Skin epidermis (tissue), 12 donors: Measurements from ENCODE around the gene DOCK7.
A peak's percentile ranks its signal among the peaks of the same experiment; 100 is the strongest.
"Not testable (repeated sequence)": the region's sequence is repeated elsewhere in the genome, so short reads cannot be mapped to it uniquely, and the experiment has no call there.

ENCODE experiments used
- H3K27ac ChIP-seq, 21 experiments: fragments of 200-600 bp; sonication (generic) in 11 of 21; one replicate each; pipeline ENCODE4 v1.5.0; 2020; ENCODE audit warnings: mild to moderate bottlenecking in 3 of 21, inconsistent platforms in 2 of 21, moderate library complexity in 2 of 21
- H3K4me3 ChIP-seq, 7 experiments: fragments of 200-600 bp; sonication (generic) in 2 of 7; one replicate each; pipeline ENCODE4 v1.5.0; 2020; ENCODE audit warnings: inconsistent platforms in 2 of 7, mild to moderate bottlenecking in 2 of 7, moderate library complexity in 1 of 7

DOCK7 gene

GRCh38 chr1:62687903-62688686 lies at the start of gene DOCK7:
TSS of gene DOCK7 (minus strand) at chr1:62688386. CDS start at chr1:62688264, 122 bp downstream.
- peak within 1 kb of the TSS; percentile 71 to 98 (median 93) for H3K27ac ChIP-seq

GRCh38 chr1:62735491-62736171 lies 47.4 kb upstream of the DOCK7 start:
- no peak overlapping the region for H3K4me3 ChIP-seq
- H3K27ac ChIP-seq, result peak overlapping the region in 4 of 21 experiments; percentile 3 to 58 (median 45)

More at GRCh38 chr1:62687903-62688686, at the start of gene DOCK7:
- peak within 1 kb of the TSS; percentile 48 to 97 (median 71) for H3K4me3 ChIP-seq

DNA sequence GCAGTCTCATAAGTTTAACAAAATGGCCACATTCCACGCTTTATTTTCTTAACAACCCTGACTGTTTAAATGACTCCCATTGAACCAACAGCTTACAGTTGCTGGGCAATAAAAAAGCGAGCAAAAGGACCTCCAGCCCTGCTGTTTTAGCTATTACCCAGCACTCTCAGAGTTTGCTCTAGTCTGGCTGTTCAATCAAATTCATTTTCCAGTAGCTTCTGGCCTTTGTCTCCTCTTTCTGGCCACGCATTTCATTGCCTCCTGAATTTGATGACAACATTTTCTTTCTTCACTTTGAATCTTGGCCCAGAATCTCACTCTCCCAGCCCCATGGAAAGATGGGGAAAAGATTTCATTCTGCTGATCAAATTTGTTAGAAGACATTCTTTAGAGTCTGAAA lies 44.1 kb upstream of the DOCK7 start:
- Histone ChIP-seq H3K4me3 (no peak overlapping the region), H3K27ac (no peak overlapping the region)

- Histone ChIP-seq H3K27ac (no peak overlapping the region), H3K4me3 (no peak overlapping the region)
These were observed 40.8 kb upstream of the DOCK7 start for GRCh38 chr1:62728963-62729362.

- no peak overlapping the region for H3K27ac ChIP-seq
- H3K4me3 ChIP-seq, result no peak overlapping the region
These were observed 39.6 kb upstream of the DOCK7 start for GRCh38 chr1:62727656-62728407.

DNA sequence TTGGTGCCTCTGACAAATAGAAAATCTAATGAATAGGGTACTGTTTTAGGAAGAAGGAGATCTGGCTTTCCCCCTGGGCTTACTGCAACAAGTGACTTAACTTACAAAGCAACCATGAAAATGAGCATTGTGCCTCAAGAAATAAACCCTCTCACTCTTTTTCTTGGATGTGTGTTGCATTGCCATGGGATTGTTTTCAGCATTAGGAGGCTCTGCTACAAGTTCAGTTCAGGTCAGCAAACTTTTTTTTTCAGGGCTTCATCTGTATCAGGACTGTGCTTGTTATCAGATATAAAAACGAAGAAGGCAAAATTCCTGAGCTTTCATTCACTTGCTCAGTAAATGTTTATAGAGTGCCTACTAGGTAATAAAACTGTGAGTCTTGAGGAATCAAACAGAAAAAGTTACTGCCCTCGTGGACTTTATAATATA lies 37.8 kb upstream of the DOCK7 start:
- Histone ChIP-seq H3K4me3 (no peak overlapping the region), H3K27ac (peak overlapping the region in 7 of 21 experiments; percentile 2 to 54 (median 26))

DNA sequence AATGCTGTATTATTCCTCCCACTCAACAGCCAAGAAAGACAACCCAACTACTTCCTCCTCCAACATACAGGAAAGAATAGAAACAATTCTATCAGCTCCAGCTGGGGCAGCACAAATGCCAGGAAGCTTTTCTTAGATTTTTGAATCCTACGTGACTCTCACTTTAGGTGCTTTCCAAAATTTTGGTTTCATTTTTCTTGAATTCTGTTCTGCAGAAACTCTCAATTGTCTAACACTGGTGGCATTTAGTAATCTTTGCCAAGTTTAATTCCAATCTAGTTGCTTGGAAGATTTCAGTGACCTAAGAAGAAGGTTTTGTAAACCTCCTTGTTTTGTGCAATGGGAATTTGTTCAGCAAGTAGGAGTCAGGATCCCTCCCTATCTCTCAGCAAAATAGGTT lies 37.1 kb upstream of the DOCK7 start:
- Histone ChIP-seq H3K27ac (peak overlapping the region in 10 of 21 experiments; percentile 0 to 69 (median 43)), H3K4me3 (no peak overlapping the region)

DNA sequence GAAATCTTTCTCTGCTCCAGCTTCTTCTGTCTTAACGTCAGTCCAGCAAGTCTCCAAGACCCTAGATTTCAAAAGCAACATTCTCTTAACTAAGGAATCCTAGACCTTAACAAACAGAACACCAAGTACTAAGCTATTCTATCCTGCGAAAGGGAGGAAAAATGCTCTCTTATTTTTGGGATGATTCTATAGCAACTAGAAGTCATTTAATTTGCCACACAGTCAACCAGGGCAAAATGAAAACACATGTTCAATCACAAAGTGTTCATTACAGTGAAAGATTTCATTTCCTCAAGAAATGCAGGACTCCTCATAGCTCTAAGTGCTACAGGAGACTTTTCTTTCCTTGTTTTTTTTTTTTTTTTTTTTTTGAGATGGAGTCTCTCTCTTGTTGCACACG lies 36.2 kb upstream of the DOCK7 start:
- Histone ChIP-seq H3K27ac (peak overlapping the region in 5 of 21 experiments; percentile 34 to 69 (median 52)), H3K4me3 (no peak overlapping the region)

GRCh38 chr1:62723883-62724282 lies 35.7 kb upstream of the DOCK7 start:
- Histone ChIP-seq H3K27ac (peak overlapping the region in 4 of 21 experiments; percentile 40 to 69 (median 56)), H3K4me3 (no peak overlapping the region)

DNA sequence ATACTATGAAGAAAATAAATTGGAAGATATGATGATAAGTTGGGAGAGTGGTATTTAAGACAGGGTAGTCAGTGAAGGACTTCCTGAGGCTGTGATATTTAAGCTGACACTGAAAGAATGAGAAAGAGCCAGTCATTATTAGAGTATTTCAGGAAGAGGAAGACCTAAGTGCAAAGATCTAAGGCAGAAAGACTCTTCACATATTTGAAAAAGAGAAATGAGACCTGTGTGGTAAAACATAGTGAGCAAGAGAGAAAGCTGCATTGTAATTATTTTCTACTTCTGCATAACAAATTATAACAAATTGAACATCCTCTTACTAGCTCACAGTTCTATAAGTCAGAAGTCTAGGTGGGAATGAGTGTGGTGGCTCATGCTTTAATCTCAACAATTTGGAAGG lies 34.6 kb upstream of the DOCK7 start:
- no peak overlapping the region for H3K4me3 ChIP-seq

DNA sequence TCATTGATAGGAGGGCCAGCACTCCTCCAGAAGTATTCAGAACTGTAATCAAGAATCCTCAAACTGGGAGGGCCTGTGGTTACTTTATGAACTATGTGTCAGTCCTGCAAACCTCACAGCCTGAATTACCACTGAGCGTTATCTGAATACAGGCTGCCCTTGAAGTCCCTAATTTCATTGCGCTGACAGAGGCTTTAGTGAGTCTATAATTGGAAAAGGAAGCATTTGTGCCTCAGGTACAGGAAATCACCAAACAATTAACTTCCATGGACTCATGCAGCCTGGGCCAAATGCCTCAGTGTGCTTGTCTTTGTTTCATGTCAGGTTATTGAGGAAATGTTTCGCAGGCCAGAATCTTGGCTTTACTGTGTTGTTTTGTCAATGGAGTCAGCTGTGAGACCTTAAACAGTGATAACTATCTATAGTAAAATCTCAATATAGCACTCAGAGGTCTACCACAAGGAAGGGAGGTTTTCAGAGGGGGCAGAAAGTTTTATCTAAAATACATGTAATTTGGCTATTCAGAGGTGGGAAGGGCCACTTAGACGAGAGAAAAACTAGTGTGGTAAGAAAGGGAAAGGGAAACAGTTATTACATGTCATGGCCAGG lies 32.9 kb upstream of the DOCK7 start:
- Histone ChIP-seq H3K4me3 (no peak overlapping the region), H3K27ac (no peak overlapping the region)

More for the DNA sequence above, 34.6 kb upstream of the DOCK7 start:
- H3K27ac ChIP-seq, result peak overlapping the region in 1 of 21 experiments; percentile 29

GRCh38 chr1:62718400-62718799 lies 30.2 kb upstream of the DOCK7 start:
- H3K27ac ChIP-seq, H3K4me3 ChIP-seq: not testable (repeated sequence)

DNA sequence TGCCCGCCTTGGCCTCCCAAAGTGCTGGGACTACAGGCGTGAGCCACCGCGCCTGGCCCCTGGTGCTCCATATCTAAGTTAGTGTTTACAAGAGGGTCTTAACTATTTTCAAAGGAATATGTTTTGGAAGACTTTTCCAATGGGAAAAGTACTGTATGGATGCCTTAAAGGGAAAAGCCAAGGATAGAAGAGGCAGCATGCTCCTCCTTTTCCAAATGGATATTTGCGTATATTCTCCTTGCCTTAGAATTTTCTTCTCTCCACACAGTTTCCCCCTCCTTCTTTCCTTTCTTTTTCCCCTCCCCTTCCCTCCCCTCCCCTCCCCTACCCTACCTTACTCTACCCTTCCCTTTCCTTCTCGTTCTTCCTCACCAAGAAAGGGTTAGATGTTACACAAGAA lies 29.3 kb upstream of the DOCK7 start:
- H3K27ac ChIP-seq, result no peak overlapping the region
- H3K4me3 ChIP-seq, result no peak overlapping the region

DNA sequence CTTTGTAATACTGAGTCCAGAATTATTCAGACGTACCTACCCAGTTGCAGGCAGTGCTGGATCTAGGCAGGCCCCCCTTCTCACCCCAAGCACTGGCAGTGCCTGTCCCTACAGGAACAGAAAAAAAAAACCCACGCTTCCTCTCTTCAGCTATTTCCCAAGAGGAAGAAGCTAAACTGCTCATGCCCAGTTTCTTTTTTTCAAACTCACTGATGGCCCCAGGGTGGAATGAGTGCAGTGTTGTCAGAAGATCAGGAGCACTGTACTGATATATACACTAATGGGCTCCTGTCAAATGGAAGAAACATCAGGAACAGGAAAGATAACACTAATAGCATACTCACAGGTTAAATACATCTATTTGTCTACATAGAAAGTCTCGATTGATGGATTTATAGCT lies 28.2 kb upstream of the DOCK7 start:
- H3K27ac ChIP-seq, result no peak overlapping the region
- H3K4me3 ChIP-seq, result no peak overlapping the region

- no peak overlapping the region for H3K27ac ChIP-seq
- H3K4me3 ChIP-seq, result no peak overlapping the region
These were observed 24.4 kb upstream of the DOCK7 start for GRCh38 chr1:62712336-62713243.

- Histone ChIP-seq H3K4me3 (no peak overlapping the region), H3K27ac (no peak overlapping the region)
These were observed 19.5 kb upstream of the DOCK7 start for GRCh38 chr1:62707744-62708120.

DNA sequence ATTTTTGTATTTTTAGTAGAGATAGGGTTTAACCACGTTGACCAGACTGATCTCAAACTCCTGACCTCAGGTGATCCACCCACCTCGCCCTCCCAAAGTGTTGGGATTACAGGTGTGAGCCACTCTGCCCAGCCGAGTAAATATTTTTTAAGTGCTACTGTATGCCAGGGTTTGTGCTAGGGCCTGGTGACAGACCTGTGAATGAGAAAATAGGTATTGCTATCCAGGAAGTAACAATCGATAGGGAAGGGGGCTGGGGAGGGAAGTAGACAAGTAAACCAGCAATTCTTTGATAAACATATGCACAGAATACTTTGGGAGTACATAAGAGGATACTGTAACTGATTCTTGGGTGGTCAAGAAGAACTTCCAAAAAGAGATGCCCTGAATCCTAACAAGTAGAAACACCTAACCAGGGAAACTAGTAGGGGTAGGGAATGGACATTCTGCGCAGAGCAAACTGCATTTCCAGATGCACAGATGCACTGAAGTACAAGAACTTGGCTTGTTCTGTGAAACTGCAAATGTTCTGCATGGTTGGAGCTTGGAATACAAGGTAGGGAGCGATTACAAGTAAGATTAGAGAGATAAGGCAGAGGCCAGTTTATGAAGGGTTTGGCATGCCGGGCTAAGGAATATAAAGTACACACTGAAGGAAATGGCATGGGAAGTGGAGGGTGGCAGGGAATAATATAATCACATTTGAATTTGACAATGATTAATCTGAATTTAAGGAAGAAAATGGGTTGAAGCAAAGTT lies 19.0 kb upstream of the DOCK7 start:
- H3K27ac ChIP-seq, result no peak overlapping the region
- no peak overlapping the region for H3K4me3 ChIP-seq

- H3K4me3 ChIP-seq, H3K27ac ChIP-seq: not testable (repeated sequence)
These were observed 10.0 kb upstream of the DOCK7 start for GRCh38 chr1:62698161-62698560.
